ENCODE data around the gene ECD. TPM values are rescaled to one million over a fixed set of nuclear protein-coding genes. Genes with fewer than 3 reads are reported as not detected.

ECD gene
- total and polyA plus RNA-seq, 2 experiments from 2014 or later: 21.3 to 37.3 TPM

DNA sequence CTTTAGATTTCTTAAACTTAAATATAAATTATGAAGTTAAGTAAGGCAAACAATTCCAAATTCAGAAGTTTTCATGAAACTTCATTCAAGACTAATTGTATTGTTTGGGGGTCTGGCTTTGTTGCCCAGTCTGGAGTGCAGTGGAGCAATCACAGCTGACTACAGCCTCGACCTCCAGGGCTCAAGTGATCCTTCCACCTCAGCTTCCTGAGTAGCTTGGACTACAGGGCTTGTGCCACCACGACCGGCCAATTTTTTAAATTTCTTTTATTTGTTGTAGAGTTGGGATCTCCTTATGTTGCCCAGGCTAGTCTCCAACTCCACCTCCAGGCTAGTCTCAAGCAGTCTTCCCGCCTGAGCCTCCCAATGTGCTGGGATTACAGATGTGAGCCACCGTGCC lies 83.6 kb downstream of the ECD start:
- H3K27ac ChIP-seq: no peak overlapping the region
- H3K27me3 ChIP-seq (replicated peaks; ENCODE audit: insufficient read depth): no peaks in the 10 kb centered on the region
- no peak overlapping the region for H3K9ac ChIP-seq
- H3K4me3 ChIP-seq: no peak overlapping the region
- H3K4me2 ChIP-seq (ENCODE audit: unreplicated experiment): no peak overlapping the region
- DNase-seq: no peak
- peaks cover 100% of the 10 kb centered on the region for H3K79me2 ChIP-seq (ENCODE audit: insufficient read depth)
- no peak for TF ChIP-seq EZH2 (IDR thresholded peaks at IDR 0.05; ENCODE audit: insufficient read depth, poor library complexity, severe bottlenecking)
- TF ChIP-seq EZH2phosphoT487 (IDR thresholded peaks at IDR 0.05; ENCODE audit: insufficient read depth, low read depth): no peak
- no peaks in the 10 kb centered on the region for H3K9me2 ChIP-seq (ENCODE audit: insufficient read depth)
- H2AFZ ChIP-seq: no peak overlapping the region
- H3F3A ChIP-seq (ENCODE audit: insufficient read depth): peaks cover 11% of the 10 kb centered on the region
- peaks cover 33% of the 10 kb centered on the region for H3K4me1 ChIP-seq (ENCODE audit: insufficient read depth)
- peaks cover 40% of the 10 kb centered on the region; the same call in 1 of the 2 replicates for H4K20me1 ChIP-seq (ENCODE audit: insufficient read depth)
- H3K9me3 ChIP-seq (ENCODE audit: low read depth): no peaks in the 10 kb centered on the region
- in situ Hi-C loops (cut with MboI): no loop called here
- WGBS, 2 experiments (ENCODE audit: low coverage in 1 of 2, low lambda C conversion rate in 2 of 2, missing lambda C conversion rate in 2 of 2): 93% methylated on average over 5 of the region's 5 CpGs
- peaks cover 1% of the 10 kb centered on the region; the same call in 1 of the 2 replicates for H3K36me3 ChIP-seq (ENCODE audit: low read depth)

Small RNA genes within 50 kb of the gene (small RNA-seq; reads per million reads assigned to genes)
- gene RF00019 (ENCODE audit: low read depth, low replicate concordance): not detected
- 0.37 reads per million for gene SNORA11F (ENCODE audit: low read depth, low replicate concordance)

Other genes with a start within 250 kb of the ECD start
- not detected in 2 replicates for gene PLA2G12B, start 213.2 kb downstream of the ECD start, total RNA-seq (2014; rRNA removed; shearing (Covaris generic))
- gene PLA2G12B, start 213.2 kb downstream of the ECD start, polyA plus RNA-seq (2016; fragmentation: Nextera tagmentation; extraction: Ambion mirVana): not detected in 2 replicates
- gene P4HA1, start 71.1 kb downstream of the ECD start, total RNA-seq (2014; rRNA removed; shearing (Covaris generic)): 387 and 419 TPM in 2 replicates
- gene P4HA1, start 71.1 kb downstream of the ECD start, polyA plus RNA-seq (2016; fragmentation: Nextera tagmentation; extraction: Ambion mirVana): 360 and 363 TPM in 2 replicates
- 0.51 and 1.7 TPM in 2 replicates for gene NUDT13, start 57.6 kb downstream of the ECD start, total RNA-seq (2014; rRNA removed; shearing (Covaris generic))
- gene NUDT13, start 57.6 kb downstream of the ECD start, polyA plus RNA-seq (2016; fragmentation: Nextera tagmentation; extraction: Ambion mirVana): 1.2 and 1.4 TPM in 2 replicates
- gene FAM149B1, start 111 bp upstream of the ECD start, total RNA-seq (2014; rRNA removed; shearing (Covaris generic)): 23.3 and 26.7 TPM in 2 replicates
- 7.1 and 7.4 TPM in 2 replicates for gene FAM149B1, start 111 bp upstream of the ECD start, polyA plus RNA-seq (2016; fragmentation: Nextera tagmentation; extraction: Ambion mirVana)
- gene DNAJC9, start 79.2 kb upstream of the ECD start, total RNA-seq (2014; rRNA removed; shearing (Covaris generic)): 19.8 and 20.9 TPM in 2 replicates
- 20.7 and 21.1 TPM in 2 replicates for gene DNAJC9, start 79.2 kb upstream of the ECD start, polyA plus RNA-seq (2016; fragmentation: Nextera tagmentation; extraction: Ambion mirVana)
- 57.2 and 57.8 TPM in 2 replicates for gene MRPS16, start 84.6 kb upstream of the ECD start, total RNA-seq (2014; rRNA removed; shearing (Covaris generic))
- gene MRPS16, start 84.6 kb upstream of the ECD start, polyA plus RNA-seq (2016; fragmentation: Nextera tagmentation; extraction: Ambion mirVana): 109 and 110 TPM in 2 replicates
- gene CFAP70, start 190.9 kb upstream of the ECD start, total RNA-seq (2014; rRNA removed; shearing (Covaris generic)): 0.38 and 0.43 TPM in 2 replicates
- 0.61 and 0.65 TPM in 2 replicates for gene CFAP70, start 190.9 kb upstream of the ECD start, polyA plus RNA-seq (2016; fragmentation: Nextera tagmentation; extraction: Ambion mirVana)
- 118 and 152 TPM in 2 replicates for gene ANXA7, start 246.1 kb upstream of the ECD start, total RNA-seq (2014; rRNA removed; shearing (Covaris generic))
- 167 and 178 TPM in 2 replicates for gene ANXA7, start 246.1 kb upstream of the ECD start, polyA plus RNA-seq (2016; fragmentation: Nextera tagmentation; extraction: Ambion mirVana)

Data from GM23248 (cell line).